Measurements from ENCODE around the gene MORN2.

GRCh38 chr2:38905251-38905650 is 29.5 kb downstream of the MORN2 start:
- TF ChIP-seq BCL3 (IDR thresholded peaks at IDR 0.05) (no peak), ZSCAN20 (CRISPR knock-in tag; IDR thresholded peaks at IDR 0.05) (no peak), CTCF (IDR thresholded peaks at IDR 0.05) (no peak), POLR2A (IDR thresholded peaks at IDR 0.05; ENCODE audit: low read length) (no peak), RFX5 (IDR thresholded peaks at IDR 0.05) (no peak), GATA3 (IDR thresholded peaks at IDR 0.05; ENCODE audit: borderline replicate concordance) (no peak), HMGXB4 (CRISPR knock-in tag; IDR thresholded peaks at IDR 0.05; ENCODE audit: borderline replicate concordance) (no peak), BHLHE40 (IDR thresholded peaks at IDR 0.05; ENCODE audit: low read depth, low read length) (no peak), MAZ (IDR thresholded peaks at IDR 0.05; ENCODE audit: borderline replicate concordance, low read depth, low read length) (no peak), RCOR1 (IDR thresholded peaks at IDR 0.05; ENCODE audit: low read depth, low read length) (no peak), PBX3 (IDR thresholded peaks at IDR 0.05) (no peak), SMC3 (IDR thresholded peaks at IDR 0.05) (no peak)
